A172 (cell line): ENCODE data around the gene RPL18. TPM values are rescaled to one million over a fixed set of nuclear protein-coding genes. Genes with fewer than 3 reads are reported as not detected.

Experiments
- DNase-seq: peaks from one replicate; pipeline ENCODE4 v3.0.0-alpha.2; 2015; ENCODE audit warnings: low spot score
- total RNA-seq: library from RNA; depleted of rRNA; stranded (reverse); fragments of >200 nt; shearing (Covaris generic); gene quantifications from 2 replicates; pipeline ENCODE4 v1.2.3, GENCODE V29; 2014

The RPL18 gene
- total RNA-seq, 1 experiment from 2014 or later, result 1,035 TPM

DNA sequence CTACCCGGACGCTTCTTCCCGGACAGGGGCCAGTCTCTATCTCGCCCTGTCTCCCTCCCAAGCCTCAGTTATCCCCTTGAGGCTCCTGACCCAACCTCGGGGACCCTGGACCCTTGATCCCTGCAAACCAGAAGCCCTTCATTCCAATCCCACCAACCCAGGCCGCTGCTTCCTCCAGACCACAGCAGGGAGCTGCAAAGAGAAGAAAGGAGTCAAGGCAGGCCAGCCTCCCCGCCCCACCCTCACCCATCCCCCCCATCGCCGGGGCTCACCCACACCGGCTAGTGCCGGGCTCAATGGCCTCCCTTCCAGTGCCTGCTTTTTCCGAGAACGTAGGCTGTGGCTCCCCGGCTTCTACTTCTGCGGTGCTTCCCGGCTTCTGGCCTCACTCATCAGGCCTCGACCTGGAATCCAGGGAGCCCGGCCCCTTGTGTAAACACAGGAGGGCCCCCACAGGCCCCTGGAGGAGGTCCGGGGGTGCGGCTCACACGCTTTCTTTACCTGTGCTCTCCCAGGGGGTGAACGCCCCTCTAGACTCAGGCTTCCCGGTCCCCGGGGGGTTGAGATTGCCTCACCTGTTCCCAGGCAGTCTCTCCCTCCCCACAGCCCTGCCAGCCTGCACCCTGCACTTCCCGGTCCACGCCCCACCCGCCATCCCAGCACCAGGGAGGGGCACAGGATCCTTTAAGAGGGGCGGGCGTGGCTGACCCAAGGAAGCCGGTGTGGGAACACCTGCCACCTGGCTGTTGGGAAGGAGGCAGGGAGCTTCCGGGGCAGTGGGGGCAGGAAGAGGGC is 4.3 kb downstream of the RPL18 start, which contains the start of gene FAM83E:
Gene FAM83E (minus strand): TSS at position 641 of the 795 bp plus-strand sequence. CDS start 1,704 bp downstream, outside the sequence.
- no peak for DNase-seq

DNA sequence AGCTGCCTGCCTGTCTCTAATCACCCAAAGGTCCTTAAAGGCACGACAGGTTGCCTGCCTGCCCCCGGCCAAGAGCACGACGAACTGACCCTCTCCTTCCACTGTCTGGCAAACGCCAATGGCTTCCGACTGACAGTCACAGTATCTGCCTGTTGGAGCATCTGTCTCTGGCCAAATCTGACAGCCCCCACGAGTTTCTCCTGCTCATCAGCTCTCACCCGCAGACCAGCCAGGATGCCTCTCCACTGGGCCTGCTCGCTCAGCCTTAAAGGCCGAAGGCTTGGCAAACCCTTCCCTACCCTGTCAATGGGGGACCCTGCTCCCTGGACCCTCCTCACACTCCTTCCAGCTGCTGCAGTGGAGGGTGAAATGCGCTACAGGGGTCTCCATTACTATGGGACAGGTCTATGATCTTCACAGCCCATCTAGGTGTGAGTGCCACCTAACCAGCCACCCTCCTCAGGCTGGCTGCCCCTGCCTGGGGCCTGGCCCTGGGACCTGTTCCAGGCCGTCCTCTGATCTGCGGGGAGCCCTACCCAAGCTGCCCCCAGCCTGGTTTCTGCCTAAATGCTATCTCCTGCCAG is 5.0 kb downstream of the RPL18 start:
- no peak for DNase-seq

DNA sequence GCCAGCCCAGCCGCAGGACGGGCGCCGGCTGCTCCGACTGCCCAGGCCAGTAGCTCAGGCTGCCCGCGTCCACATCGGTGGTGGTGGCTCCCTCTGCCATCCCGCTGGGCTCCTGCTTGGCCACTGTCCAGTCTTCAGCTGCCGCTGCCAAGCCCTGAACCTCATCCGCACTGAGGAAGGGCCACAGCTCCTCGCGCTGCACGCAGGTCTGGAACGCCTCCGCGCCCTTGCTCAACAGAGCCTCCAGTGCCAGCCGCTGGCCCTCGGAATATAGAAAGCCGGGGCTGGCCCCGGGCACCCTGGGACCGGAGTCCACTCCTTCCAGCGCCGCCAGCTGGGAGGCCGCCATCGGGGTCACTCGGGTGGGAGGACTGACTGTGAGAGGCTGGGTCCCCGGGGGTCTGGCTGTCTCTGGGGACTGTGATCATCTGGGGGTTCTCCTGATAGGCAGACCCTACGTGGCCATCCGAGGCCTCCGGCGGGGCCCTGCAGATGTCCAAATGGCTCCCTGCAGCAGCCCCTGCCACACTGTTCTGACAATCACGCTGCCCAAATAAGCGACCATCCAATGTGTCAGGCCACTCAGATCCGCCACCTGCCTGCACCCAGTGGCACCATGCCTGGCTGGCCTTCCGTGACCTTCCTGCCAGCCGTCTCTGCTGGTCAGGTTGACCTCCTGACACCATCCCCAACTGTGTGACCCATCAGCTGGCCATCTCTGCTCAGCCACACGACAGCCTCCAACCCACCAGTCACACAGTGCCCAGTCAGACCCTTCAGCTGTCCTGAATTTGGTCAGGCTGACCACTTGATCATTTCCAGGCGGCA is 5.7 kb downstream of the RPL18 start:
- DNase-seq, result no peak

DNA sequence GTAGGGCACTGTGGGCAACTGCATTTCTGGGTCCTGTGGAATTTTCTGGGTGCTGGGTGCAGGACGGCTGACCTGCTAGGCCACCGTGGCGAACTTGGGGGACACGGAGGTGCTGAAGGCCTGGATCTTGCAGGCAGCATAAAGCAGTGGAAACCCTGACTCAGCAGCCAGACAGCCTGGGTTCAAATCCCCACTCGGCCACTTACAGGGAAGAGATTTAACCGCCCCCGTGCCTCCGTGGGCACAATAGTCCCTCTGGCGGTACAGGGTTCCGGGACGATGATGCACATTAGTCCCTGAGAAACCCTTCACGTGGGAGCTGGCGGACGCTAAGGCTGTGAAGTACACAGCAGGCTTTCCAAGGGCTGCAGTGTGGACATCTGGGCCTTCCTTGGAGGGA is 7.1 kb downstream of the RPL18 start:
- no peak for DNase-seq

DNA sequence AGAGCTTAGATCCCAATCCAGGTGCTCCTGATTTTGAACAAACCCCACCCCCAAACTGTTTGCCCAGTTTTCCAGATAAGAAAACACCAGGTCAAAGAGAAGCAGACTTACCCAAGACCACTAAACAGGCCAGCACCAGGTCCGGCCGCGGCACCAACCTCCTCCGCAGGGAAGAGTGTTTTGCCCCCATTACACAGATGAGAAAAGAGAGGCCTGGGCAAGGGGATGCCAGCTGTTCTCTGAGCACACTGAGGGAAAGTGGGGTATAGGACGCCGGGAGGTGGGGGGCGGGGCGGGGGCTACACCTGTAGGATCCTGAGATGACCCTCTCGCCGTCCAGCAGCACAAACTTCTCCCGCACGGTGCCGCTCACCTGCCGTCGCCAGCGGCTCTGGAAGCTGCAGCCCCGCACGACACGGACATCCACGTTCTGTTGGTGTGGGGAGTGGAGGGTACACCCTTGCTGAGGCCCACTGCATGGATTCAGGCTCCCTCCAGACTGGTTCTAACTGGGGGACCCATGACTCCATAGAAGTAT is 9.3 kb downstream of the RPL18 start:
- no peak for DNase-seq

DNA sequence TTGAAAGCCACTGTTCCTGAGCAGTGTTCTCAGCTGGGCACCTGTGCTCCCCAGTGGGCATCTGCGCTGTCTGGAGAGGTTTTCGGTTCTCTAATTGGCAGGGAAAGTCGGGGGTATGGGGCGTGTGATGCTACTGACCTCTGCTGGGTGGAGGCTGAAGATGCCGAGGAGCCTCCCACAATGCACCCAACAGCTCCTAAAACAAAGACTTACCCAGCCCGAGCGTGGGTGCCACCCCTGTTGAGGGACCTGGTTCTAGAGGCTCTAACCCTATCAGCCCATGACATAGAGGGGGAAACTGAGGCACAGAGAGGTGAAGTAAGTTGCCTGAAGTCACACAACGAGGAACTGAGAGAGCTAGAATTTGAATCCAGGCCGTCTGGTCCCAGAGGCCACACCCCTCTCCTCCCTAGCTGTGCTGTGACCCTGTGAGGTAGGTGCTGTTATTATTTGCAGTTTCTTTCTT is 10.1 kb downstream of the RPL18 start:
- peak; percentile 39 for DNase-seq

DNA sequence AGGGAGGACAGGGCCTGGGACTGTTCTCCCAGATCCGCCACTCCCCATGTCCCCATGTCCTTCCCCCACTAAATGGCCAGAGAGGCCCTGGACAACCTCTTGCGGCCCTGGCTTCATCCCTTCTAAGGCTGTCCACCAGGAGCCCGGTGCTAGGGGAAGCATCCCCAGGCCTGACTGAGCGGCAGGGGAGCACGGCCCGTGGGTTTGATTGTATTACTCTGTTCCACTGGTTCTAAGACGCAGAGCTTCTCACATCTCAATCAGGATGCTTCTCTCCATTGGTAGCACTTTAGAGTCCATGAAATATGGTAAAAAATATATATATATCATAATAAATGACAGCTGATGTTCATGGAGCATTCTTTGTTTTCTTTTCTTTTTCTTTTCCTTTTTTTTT is 11.6 kb downstream of the RPL18 start:
- DNase-seq, result no peak

DNA sequence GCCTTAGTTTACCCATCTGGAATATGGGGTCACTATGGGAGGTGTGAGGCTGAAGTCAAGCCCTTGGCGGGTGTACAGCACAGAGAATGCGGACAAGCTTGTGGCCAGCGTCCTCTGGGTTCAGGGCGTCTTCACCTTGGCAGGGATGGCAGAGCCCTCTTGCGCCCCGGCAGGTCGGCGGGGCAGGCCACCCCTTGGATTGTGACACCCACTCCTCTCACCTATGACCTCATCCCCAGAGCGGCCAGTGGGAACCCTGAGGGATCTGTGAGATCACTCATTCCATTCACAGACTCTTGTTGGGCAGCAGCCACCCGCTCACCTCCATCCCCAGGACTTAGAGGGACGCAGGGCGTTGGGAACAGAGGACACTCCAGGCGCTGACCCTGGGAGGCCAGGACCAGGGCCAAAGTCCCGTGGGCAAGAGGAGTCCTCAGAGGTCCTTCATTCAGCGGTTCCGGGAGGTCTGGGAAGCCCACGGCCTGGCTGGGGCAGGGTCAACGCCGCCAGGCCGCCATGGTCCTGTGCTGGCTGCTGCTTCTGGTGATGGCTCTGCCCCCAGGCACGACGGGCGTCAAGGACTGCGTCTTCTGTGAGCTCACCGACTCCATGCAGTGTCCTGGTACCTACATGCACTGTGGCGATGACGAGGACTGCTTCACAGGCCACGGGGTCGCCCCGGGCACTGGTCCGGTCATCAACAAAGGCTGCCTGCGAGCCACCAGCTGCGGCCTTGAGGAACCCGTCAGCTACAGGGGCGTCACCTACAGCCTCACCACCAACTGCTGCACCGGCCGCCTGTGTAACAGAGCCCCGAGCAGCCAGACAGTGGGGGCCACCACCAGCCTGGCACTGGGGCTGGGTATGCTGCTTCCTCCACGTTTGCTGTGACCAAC is 12.3 kb downstream of the RPL18 start, which contains the start of gene SPACA4:
Gene SPACA4 (plus strand): TSS at position 280 of the 896 bp plus-strand sequence. CDS start 237 bp downstream, at position 517.
- DNase-seq, result no peak

DNA sequence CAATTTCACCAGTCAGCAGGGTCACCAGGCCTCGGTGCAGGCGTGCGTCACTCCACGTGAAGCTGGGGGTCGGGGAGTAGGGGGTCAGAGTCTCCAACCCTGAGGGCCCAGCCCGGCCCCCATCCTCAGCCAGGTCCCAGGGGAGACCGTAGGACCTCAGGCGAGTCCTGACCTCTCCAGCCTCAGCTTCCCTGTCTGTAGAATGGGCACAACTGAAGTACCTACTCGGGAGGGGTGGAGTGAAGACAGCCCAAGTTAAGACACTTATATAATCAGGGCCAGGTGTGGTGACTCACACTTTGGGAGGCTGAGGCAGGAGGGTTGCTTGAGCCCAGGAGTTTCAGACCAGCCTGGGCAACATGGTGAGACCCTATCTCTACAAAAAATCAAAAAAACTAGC is 15.1 kb downstream of the RPL18 start:
- DNase-seq, result no peak

DNA sequence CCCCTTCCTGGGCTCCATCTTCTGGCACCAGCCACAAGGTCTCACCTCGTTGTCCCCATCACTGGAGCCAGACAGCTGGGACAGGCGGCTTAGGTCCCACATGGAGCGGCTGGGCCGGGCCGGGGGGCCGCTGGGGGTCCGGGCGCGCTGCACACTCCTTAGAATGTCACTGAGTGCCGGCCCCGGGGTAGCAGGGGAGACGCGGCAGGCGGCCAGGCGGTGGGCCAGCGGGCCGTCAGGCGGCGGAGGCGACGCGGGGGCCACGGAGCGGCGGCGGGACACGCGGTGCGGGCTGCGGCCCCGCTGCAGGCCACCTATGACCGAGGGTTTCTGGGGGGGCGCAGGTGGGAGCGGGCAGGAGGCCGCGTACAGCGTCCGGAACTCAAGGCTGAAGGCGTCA is 15.5 kb downstream of the RPL18 start:
- DNase-seq, result no peak

DNA sequence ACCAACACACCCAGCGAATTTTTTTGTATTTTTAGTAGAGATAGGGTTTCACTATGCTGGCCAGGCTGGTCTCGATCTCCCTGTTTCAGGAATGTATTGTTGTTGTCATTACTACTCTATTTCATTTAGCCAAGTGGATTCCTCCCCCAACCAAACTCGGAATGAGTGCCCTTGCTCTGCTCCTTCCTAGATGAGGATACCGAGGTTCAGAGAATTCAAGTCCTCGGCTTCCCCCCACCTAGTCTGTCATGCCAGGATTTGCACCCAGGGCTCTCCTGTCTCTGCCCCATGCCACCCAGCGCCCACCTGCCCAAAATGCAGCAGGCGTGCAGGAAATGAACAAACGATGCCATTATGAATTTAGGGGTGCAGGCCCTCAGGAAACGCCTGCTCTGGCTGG is 16.0 kb downstream of the RPL18 start:
- no peak for DNase-seq

DNA sequence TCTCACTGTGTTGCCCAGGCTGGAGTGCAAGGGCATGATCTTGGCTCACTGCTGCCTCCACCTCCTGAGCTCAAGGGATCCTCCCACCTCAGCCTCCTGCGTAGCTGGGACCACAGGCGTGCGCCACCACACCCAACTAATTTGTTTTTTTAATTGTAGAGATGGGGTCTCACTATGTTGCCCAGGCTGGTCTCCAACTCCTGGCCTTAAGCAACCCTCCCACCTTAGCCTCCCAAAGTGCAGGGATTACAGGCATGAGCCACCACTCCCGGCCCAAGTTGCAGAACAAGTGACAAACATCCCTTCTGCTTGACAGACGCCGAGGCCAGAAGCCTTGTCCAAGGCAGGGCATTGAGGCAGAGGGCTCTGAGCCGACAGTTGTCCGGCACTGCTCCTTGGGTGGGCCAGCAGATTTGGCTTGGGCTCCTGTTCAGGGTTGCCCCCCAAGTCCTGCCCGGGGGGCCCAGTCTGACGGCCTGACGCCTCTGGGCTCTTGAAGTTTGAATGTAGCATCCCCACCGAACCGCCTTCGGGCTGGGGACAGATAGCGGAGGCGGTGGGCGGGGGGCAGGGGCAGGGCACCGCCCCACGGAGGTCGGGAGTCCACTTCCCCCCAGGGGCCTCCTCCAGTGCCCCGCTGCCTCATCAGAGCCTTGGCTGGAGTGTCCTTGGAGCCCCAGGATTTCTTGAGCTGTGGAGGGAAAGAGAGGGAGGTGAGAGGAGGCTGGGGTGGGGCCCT is 18.1 kb downstream of the RPL18 start:
- DNase-seq, result no peak

DNA sequence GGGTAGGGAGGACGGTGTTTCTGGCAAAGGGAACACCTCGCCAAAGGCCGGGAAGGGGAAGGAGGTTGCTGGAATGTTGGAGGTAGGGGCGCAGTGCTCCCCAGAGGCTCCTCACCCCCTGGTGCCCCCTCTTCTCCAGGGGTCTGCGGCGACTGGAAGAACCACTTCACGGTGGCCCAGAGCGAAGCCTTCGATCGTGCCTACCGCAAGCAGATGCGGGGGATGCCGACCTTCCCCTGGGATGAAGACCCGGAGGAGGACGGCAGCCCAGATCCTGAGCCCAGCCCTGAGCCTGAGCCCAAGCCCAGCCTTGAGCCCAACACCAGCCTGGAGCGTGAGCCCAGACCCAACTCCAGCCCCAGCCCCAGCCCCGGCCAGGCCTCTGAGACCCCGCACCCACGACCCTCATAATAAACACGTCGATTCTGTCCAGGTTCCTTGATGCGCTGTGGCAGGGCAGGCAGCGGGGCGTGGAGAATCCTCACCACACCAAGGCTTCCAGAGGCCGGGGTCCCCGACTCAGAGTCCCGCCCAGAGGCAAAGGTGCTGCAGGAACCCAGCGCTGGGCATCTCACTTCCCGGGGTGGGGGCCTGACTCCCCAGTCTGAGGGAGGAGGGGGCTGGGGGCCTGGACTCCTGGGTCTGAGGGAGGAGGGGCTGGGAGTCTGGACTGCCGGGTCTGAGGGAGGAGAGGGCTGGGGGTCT is 19.8 kb downstream of the RPL18 start:
- no peak for DNase-seq

DNA sequence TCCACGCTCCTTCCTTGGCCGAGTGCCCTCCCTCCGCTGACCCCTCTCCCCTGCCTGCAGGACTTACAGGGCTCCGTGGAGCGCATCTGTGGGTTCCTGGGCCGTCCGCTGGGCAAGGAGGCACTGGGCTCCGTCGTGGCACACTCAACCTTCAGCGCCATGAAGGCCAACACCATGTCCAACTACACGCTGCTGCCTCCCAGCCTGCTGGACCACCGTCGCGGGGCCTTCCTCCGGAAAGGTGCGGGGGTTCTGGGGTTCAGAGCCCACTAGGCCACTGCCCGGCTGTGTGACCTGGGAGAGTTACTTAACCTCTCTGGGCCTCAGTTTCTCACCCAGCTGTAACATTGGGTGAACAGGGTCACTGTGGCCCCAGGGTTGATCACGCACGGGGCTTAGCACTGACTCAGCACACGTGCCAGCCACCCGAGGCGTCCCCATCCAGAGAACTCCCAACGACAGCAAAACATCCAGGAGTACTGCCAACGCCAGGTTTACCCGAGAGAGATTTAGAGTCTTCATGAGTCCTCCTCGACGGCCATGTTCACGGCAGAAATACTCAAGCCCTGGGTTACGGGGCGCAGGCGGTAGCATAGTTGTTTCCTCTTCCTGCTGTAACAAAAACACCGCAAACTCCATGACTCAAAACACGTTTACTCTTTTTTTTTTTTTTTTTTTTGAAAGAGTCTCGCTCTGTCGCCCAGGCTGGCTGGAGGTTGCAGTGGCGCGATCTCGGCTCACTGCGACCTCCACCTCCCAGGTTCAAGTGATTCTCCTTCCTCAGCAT is 22.1 kb downstream of the RPL18 start:
- DNase-seq, result no peak

DNA sequence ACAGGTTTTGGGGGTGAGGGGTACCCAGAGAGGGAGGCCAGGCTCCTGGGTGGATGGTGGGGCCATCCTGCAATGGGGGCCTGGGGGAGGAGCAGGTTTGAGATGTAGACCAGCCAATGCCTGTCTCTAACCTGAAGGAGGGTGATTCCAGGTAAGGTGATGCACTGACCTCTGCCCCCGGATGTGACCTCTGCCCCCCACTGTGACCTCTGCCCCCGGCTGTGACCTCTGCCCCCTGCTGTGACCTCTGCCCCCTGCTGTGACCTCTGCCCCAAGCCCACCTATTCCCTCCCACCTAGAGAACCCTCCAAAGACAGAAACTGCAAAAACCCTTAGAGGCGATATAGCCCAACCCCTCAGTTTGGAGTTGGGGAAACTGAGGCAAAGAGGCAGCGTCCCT is 22.7 kb downstream of the RPL18 start:
- no peak for DNase-seq

DNA sequence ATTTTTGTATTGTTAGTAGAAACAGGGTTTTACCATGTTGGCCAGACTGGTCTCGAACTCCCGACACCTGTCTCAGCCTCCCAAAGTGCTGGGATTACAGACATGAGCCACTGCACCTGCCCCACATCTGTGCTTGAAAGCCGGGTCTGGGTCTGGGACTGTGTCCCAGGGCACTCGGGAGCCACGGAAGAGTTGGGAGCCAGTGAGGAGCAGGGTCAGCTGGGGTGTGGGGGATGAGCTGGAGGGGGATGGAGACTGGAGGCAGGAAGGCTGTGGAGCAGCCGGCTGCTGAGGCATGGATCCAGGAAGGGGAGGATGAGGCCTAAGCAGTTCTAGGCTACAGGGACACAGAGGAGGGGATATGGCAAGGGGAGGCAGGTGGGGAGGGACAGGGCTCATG is 23.1 kb downstream of the RPL18 start:
- DNase-seq, result no peak

DNA sequence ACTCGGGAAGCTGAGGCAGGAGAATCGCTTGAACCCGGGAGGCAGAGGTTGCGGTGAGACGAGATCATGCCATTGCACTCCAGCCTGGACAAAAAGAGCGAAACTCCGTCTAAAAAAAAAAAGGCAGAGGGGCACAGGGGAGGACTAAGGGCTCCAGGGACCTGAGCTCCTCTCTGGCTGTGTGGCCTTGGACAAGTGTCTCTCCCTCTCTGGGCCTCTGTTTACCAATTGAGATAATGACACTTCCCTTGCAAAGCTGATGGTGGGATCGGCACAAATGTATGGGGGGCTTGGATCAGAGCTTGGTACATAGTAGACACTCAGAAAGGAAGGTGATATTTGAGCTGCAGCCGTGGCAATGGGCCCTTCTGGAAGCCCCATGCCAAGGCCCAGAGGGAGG is 23.8 kb downstream of the RPL18 start:
- no peak for DNase-seq

DNA sequence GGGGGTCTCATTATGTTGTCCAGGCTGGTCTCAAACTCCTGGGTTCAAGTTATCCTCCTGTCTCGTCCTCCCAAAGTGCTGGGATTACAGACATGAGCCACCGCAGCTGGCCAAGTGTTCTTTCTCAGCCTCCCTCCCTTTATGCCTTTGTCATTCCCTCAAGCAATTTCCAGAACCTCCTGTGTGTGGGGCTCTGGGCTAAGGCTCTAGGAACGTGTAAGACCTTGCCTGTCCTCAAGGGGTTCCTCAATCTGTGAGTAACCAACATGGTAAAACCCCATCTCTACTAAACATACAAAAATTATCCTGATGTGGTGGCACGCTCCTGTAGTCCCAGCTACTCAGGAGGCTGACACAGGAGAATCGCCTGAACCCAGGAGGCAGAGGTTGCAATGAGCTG is 28.0 kb downstream of the RPL18 start:
- DNase-seq, result no peak
